ENCODE results near the gene ZBED5.

GRCh38 chr11:10803676-10804075 lies 54.2 kb downstream of the ZBED5 start:
- TF ChIP-seq, protein P1, sequence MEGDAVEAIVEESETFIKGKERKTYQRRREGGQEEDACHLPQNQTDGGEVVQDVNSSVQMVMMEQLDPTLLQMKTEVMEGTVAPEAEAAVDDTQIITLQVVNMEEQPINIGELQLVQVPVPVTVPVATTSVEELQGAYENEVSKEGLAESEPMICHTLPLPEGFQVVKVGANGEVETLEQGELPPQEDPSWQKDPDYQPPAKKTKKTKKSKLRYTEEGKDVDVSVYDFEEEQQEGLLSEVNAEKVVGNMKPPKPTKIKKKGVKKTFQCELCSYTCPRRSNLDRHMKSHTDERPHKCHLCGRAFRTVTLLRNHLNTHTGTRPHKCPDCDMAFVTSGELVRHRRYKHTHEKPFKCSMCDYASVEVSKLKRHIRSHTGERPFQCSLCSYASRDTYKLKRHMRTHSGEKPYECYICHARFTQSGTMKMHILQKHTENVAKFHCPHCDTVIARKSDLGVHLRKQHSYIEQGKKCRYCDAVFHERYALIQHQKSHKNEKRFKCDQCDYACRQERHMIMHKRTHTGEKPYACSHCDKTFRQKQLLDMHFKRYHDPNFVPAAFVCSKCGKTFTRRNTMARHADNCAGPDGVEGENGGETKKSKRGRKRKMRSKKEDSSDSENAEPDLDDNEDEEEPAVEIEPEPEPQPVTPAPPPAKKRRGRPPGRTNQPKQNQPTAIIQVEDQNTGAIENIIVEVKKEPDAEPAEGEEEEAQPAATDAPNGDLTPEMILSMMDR (IDR thresholded peaks at IDR 0.05) = no peak
- TF ChIP-seq POLR2A (IDR thresholded peaks at IDR 0.05; ENCODE audit: low read depth) (no peak), EP300 (IDR thresholded peaks at IDR 0.05) (no peak)
